HepG2 (cell line): ENCODE results near the gene GLDC. TPM values are rescaled to one million over a fixed set of nuclear protein-coding genes. Genes with fewer than 3 reads are reported as not detected.

Experiments
- ATAC-seq: fragments of 200-7000 bp; cut with Tn5 transposase; 3 replicates; pipeline ENCODE4 v1.9.1; 2020; ENCODE audit warnings: mild to moderate bottlenecking, moderate library complexity
- BruUV-seq: library from RNA; stranded (reverse); fragments of 400-500 nt; replicated peaks from 2 replicates; lab custom pipeline; 2021; lab: Mats Ljungman, UMichigan
- CTCF ChIA-PET: fragments of 300-600 bp; formaldehyde crosslinking; extraction: SDS; loops from one replicate; lab custom pipeline; 2021; ENCODE audit warnings: low total read pairs, inconsistent platforms, low intra/inter-chr PET ratio; lab: Yijun Ruan, JAX
- POLR2A ChIA-PET: fragments of 350-600 bp; sonication (Branson Sonifier 250); formaldehyde crosslinking; loops from one replicate; lab custom pipeline; 2020; ENCODE audit warnings: antibody characterized with exemption, inconsistent platforms; lab: Yijun Ruan, JAX
- DNase-seq: peaks from one replicate; pipeline ENCODE4 v3.0.0-alpha.2; 2015; ENCODE audit warnings: low spot score
- FAIRE-seq: peaks from 3 replicates; lab custom pipeline; 2011; peaks lifted over from hg19 to GRCh38; lab: Jason Lieb, UNC
- H2AFZ ChIP-seq: one replicate; pipeline ENCODE4 v1.6.1; 2011; ENCODE audit warnings: low read length, inconsistent platforms
- H3K27ac ChIP-seq: fragments of 300-600 bp; 3 replicates; pipeline ENCODE4 v1.8.0; 2011; ENCODE audit warnings: mixed run types, mild to moderate bottlenecking, mixed read lengths, low read length, inconsistent platforms; ENCODE audit not compliant: insufficient read depth; ENCODE audit errors: extremely low read length
- H3K27me3 ChIP-seq, 2 experiments: fragments of 200-600 bp in 1 of 2; 2 replicates in 1 of 2; 3 replicates in 1 of 2; pipeline versions ENCODE4 v1.6.0 to v1.8.0; 2011; ENCODE audit warnings: low read length in 2 of 2, mild to moderate bottlenecking in 2 of 2, moderate library complexity in 2 of 2, inconsistent platforms in 1 of 2; ENCODE audit not compliant: insufficient read depth in 2 of 2, control insufficient read depth in 1 of 2
- H3K36me3 ChIP-seq, 2 experiments: fragments of 200-600 bp in 1 of 2; replicated peaks in 1 of 2; 2 replicates in 1 of 2; 3 replicates in 1 of 2; pipeline versions ENCODE4 v1.5.1 to v1.8.0; 2011; ENCODE audit warnings: low read length in 2 of 2, inconsistent platforms in 1 of 2; ENCODE audit not compliant: insufficient read depth in 2 of 2, control insufficient read depth in 1 of 2
- H3K4me1 ChIP-seq: 2 replicates; pipeline ENCODE4 v1.5.1; 2012; ENCODE audit warnings: low read length, inconsistent platforms; ENCODE audit not compliant: insufficient read depth
- H3K4me2 ChIP-seq: 2 replicates; pipeline ENCODE4 v1.6.0; 2011; ENCODE audit warnings: low read depth, low read length, inconsistent platforms
- H3K4me3 ChIP-seq, 3 experiments: fragments of 200-600 bp in 1 of 3; sonication (generic), shearing (Covaris generic) in 1 of 3; replicated peaks in 1 of 3; 2 replicates each; pipeline ENCODE4 v1.5.1; 2011 to 2016; ENCODE audit warnings: low read length in 3 of 3, inconsistent platforms in 2 of 3, low read depth in 2 of 3, mild to moderate bottlenecking in 2 of 3, control low read depth in 1 of 3, mixed read lengths in 1 of 3; ENCODE audit not compliant: insufficient read depth in 1 of 3
- H3K79me2 ChIP-seq: one replicate; pipeline ENCODE4 v1.6.1; 2011; ENCODE audit warnings: low read length, inconsistent platforms; ENCODE audit not compliant: insufficient read depth
- H3K9ac ChIP-seq: 2 replicates; pipeline ENCODE4 v1.6.0; 2011; ENCODE audit warnings: mild to moderate bottlenecking, low read depth, low read length, inconsistent platforms; ENCODE audit not compliant: insufficient read depth
- H3K9me3 ChIP-seq: 2 replicates; pipeline ENCODE4 v1.5.1; 2012; ENCODE audit warnings: mild to moderate bottlenecking, low read length
- H4K20me1 ChIP-seq: 2 replicates; pipeline ENCODE4 v1.6.0; 2011; ENCODE audit warnings: inconsistent platforms, mild to moderate bottlenecking, low read length, moderate library complexity; ENCODE audit not compliant: insufficient read depth
- BHLHE40 ChIP-seq: IDR thresholded peaks from 2 replicates; pipeline ENCODE4 v1.6.1; 2011; ENCODE audit warnings: low read length, improper control_type of control experiment
- NONO ChIP-seq, 2 experiments: fragments of 450-650 bp in 1 of 2; sonication (generic) in 1 of 2; formaldehyde crosslinking in 1 of 2; IDR thresholded peaks in 1 of 2; conservative IDR thresholded peaks in 1 of 2; 2 replicates each; pipeline versions ENCODE4 v1.6.1 to v1.8.0; 2017 to 2022; ENCODE audit warnings: mild to moderate bottlenecking in 1 of 2, missing genetic modification reagents in 1 of 2, moderate library complexity in 1 of 2
- PHF5A ChIP-seq: IDR thresholded peaks from one replicate; pipeline ENCODE4 v1.6.1; 2018; ENCODE audit warnings: low read depth, missing genetic modification reagents; ENCODE audit not compliant: unreplicated experiment
- RBAK ChIP-seq: sonication (generic); formaldehyde crosslinking; IDR thresholded peaks from 2 replicates; pipeline ENCODE4 v1.5.1; 2020; ENCODE audit warnings: mild to moderate bottlenecking, missing genetic modification reagents
- RBM39 ChIP-seq: fragments of 200-400 bp; formaldehyde crosslinking; IDR thresholded peaks from one replicate; pipeline ENCODE4 v1.6.1; 2018; ENCODE audit warnings: antibody characterized with exemption, mild to moderate bottlenecking, low read depth, low read length; ENCODE audit not compliant: poor library complexity, severe bottlenecking
- RFX3 ChIP-seq: IDR thresholded peaks from 2 replicates; pipeline ENCODE4 v1.6.1; 2016; ENCODE audit warnings: missing biosample characterization, missing genetic modification reagents
- SNAPC2 ChIP-seq: sonication (generic); formaldehyde crosslinking; IDR thresholded peaks from 2 replicates; pipeline ENCODE4 v1.8.1; 2022; ENCODE audit warnings: mild to moderate bottlenecking, missing genetic modification reagents
- ZNF335 ChIP-seq: sonication (generic); formaldehyde crosslinking; IDR thresholded peaks from 2 replicates; pipeline ENCODE4 v1.4.0; 2020; ENCODE audit warnings: missing genetic modification reagents
- ZNF782 ChIP-seq: sonication (generic); formaldehyde crosslinking; IDR thresholded peaks from 2 replicates; pipeline ENCODE4 v1.4.0; 2020; ENCODE audit warnings: missing genetic modification reagents, mild to moderate bottlenecking, borderline replicate concordance
- WGBS: methylation state at CpG from one replicate; pipeline ENCODE4 v1.1.6; 2017; ENCODE audit warnings: low lambda C conversion rate; 5-methylcytosine and 5-hydroxymethylcytosine counted together
- in situ Hi-C: cut with HindIII; loops from 2 replicates; pipeline ENCODE4 v1.10.0; 2017; ENCODE audit warnings: low pct_unique_long_range_greater_than_20kb; ENCODE audit not compliant: extremely low pct_ligation_motif_present
- intact Hi-C: fragments of 100-400 bp; cut with micrococcal nuclease; formaldehyde crosslinking; loops from one replicate; pipeline ENCODE4 v1.10.0; 2022; ENCODE audit not compliant: unreplicated experiment
- polyA plus RNA-seq, 8 experiments: library from polyadenylated mRNA; depleted of rRNA in 3 of 8; stranded (reverse) in 7 of 8; unstranded in 1 of 8; fragments of >200 nt; fragmentation: Illumina TruSeq in 4 of 8; extraction: Trizol in 4 of 8; gene quantifications; 2 replicates each; pipeline versions ENCODE4 v1.2.1 to v1.2.3, GENCODE V29; 2011 to 2016; ENCODE audit warnings: low read depth in 4 of 8, missing spikeins in 1 of 8, mixed read lengths in 1 of 8; ENCODE audit not compliant: insufficient read depth in 1 of 8
- total RNA-seq, 5 experiments: library from RNA; depleted of rRNA; stranded (reverse); fragments of >200 nt; fragmentation: Illumina TruSeq; extraction: Trizol; gene quantifications; 2 replicates each; pipeline ENCODE4 v1.2.3, GENCODE V29; 2016; ENCODE audit warnings: low read depth in 1 of 5
- TF ChIP-seq, protein P1 (sequence below): sonication (generic); formaldehyde crosslinking; IDR thresholded peaks from 2 replicates; pipeline ENCODE4 v1.5.0; 2020; ENCODE audit warnings: missing genetic modification reagents

GLDC gene
- total and polyA plus RNA-seq, 2 of the 13 experiments (the other 11 are each of a cell fraction or from before 2014, with no cell fraction given) = 59.3 to 115 TPM

DNA sequence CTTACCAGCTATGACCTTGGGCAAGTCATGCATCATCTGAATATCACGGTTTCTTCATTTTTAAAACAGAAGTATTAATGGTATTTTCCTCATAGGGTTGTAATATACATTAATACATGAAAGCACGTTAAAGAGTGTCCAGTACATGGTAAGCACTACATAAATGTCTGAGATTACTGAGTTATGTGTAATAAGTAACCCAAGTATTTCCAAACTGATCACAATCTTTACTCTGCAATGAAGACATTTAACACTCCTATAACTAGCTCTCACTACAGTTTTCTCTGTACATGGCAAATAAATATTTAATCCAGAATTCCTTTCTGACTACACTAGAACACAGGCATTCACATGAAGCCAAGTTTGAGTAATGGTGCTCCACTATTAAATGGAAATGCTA is 4.0 kb downstream of the GLDC start:
- Histone ChIP-seq H3K27ac (no peak overlapping the region), H3K36me3 (peaks cover 7 to 8% of the 10 kb centered on the region in 2 experiments), H3K9ac (no peak overlapping the region), H2AFZ (no peak overlapping the region), H3K79me2 (peaks cover 83% of the 10 kb centered on the region), H4K20me1 (no peaks in the 10 kb centered on the region; the same call in 1 of the 2 replicates), H3K4me3 (no peak overlapping the region), H3K9me3 (no peaks in the 10 kb centered on the region), H3K4me2 (peak overlapping the region; percentile 87), H3K27me3 (no peaks in the 10 kb centered on the region; a peak in 1 of 5 replicates), H3K4me1 (peaks cover 63% of the 10 kb centered on the region)
- intact Hi-C loops = no loop called here
- ChIA-PET POLR2A (interaction anchor here (1.0 to 2.3 kb wide), 3 partner anchors 9 to 50 kb away, joined by 3 to 11 read pairs (median 4); no protein-coding TSS in a partner anchor), CTCF (no interaction called here)
- in situ Hi-C loops = no loop called here
- no peak for DNase-seq
- BruUV-seq = TSS peak; percentile 9
- no peak for FAIRE-seq
- ATAC-seq = no peak
- TF ChIP-seq RFX3 (no peak), BHLHE40 (no peak), SNAPC2 (CRISPR knock-in tag) (no peak), RBAK (no peak)
- 86% methylated on average over 2 of the region's 2 CpGs for WGBS

GRCh38 chr9:6641056-6641455 is 4.5 kb downstream of the GLDC start:
- no peak for ATAC-seq
- Histone ChIP-seq H3K27me3 (no peaks in the 10 kb centered on the region; a peak in 1 of 5 replicates), H3K36me3 (peaks cover 7 to 8% of the 10 kb centered on the region in 2 experiments), H3K9me3 (no peaks in the 10 kb centered on the region), H3K27ac (no peak overlapping the region), H3K4me1 (peaks cover 60% of the 10 kb centered on the region)
- no peak for DNase-seq
- CTCF ChIA-PET = no interaction called here
- TF ChIP-seq ZNF335 (CRISPR knock-in tag) (no peak), RBM39 (no peak), PHF5A (no peak), NONO (IDR thresholded peaks at IDR 0.05) (no peak), NONO (CRISPR knock-in tag; conservative IDR thresholded peaks at IDR 0.05) (no peak), ZNF782 (CRISPR knock-in tag) (no peak)
- TF ChIP-seq, protein P1, sequence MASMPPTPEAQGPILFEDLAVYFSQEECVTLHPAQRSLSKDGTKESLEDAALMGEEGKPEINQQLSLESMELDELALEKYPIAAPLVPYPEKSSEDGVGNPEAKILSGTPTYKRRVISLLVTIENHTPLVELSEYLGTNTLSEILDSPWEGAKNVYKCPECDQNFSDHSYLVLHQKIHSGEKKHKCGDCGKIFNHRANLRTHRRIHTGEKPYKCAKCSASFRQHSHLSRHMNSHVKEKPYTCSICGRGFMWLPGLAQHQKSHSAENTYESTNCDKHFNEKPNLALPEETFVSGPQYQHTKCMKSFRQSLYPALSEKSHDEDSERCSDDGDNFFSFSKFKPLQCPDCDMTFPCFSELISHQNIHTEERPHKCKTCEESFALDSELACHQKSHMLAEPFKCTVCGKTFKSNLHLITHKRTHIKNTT (CRISPR knock-in tag) = no peak
- TF ChIP-seq, all 625 proteins: peak for 0
- Histone ChIP-seq H3K4me2 (no peak overlapping the region), H3K79me2 (peaks cover 83% of the 10 kb centered on the region), H3K9ac (no peak overlapping the region), H3K4me3 (no peak overlapping the region), H2AFZ (no peak overlapping the region), H4K20me1 (no peaks in the 10 kb centered on the region; the same call in 1 of the 2 replicates)
- POLR2A ChIA-PET = interaction anchor here (1.0 to 2.3 kb wide), 3 partner anchors 9 to 50 kb away, joined by 3 to 11 read pairs (median 4); no protein-coding TSS in a partner anchor
- intact Hi-C loops (no loop called here), in situ Hi-C loops (no loop called here)
- no peak for FAIRE-seq
- 96% methylated on average over 5 of the region's 5 CpGs for WGBS
- no TSS peak for BruUV-seq
